HG03175 (cell line): Measurements from ENCODE around the gene SLC16A3.
"Not testable (repeated sequence)": the region's sequence is repeated elsewhere in the genome, so short reads cannot be mapped to it uniquely, and the experiment has no call there.

ENCODE experiments used
- ATAC-seq: cut with Tn5 transposase; IDR thresholded peaks from one replicate; pipeline ENCODE4 v1.9.1; 2021; ENCODE audit warnings: mild to moderate bottlenecking, moderate library complexity; ENCODE audit not compliant: unreplicated experiment

Gene SLC16A3

GRCh38 chr17:82245134-82246039 is 16.5 kb downstream of the SLC16A3 start:
- no peak for ATAC-seq

- ATAC-seq = no peak
Measured at GRCh38 chr17:82246040-82246364, 17.2 kb downstream of the SLC16A3 start.

- ATAC-seq = no peak
Measured at GRCh38 chr17:82246365-82247181, 17.7 kb downstream of the SLC16A3 start.

- ATAC-seq = no peak
Measured at GRCh38 chr17:82247182-82247823, 18.5 kb downstream of the SLC16A3 start.

GRCh38 chr17:82247856-82248671 is 19.2 kb downstream of the SLC16A3 start:
- ATAC-seq = no peak

- no peak for ATAC-seq
Measured at GRCh38 chr17:82248815-82249674, 20.2 kb downstream of the SLC16A3 start.

- ATAC-seq = no peak
Measured at GRCh38 chr17:82249896-82250581, 21.2 kb downstream of the SLC16A3 start.

- no peak for ATAC-seq
Measured at GRCh38 chr17:82250868-82251500, 22.1 kb downstream of the SLC16A3 start.

- ATAC-seq = no peak
Measured at GRCh38 chr17:82252511-82253178, 23.8 kb downstream of the SLC16A3 start.

- no peak for ATAC-seq
Measured at GRCh38 chr17:82253179-82253544, 24.3 kb downstream of the SLC16A3 start.

GRCh38 chr17:82254096-82254495 is 25.3 kb downstream of the SLC16A3 start:
- ATAC-seq = not testable (repeated sequence)

GRCh38 chr17:82254746-82255145 is 25.9 kb downstream of the SLC16A3 start:
- ATAC-seq = not testable (repeated sequence)

GRCh38 chr17:82255402-82255972 is 26.6 kb downstream of the SLC16A3 start:
- no peak for ATAC-seq

- ATAC-seq = no peak
Measured at GRCh38 chr17:82256242-82256885, 27.5 kb downstream of the SLC16A3 start.

- no peak for ATAC-seq
Measured at GRCh38 chr17:82257473-82257872, 28.6 kb downstream of the SLC16A3 start.

- no peak for ATAC-seq
Measured at GRCh38 chr17:82258555-82258954, 29.7 kb downstream of the SLC16A3 start.
